Neutrophil (primary cell): Measurements from ENCODE around the gene SMU1.

Source experiments
- H3K27ac ChIP-seq: fragments of 200-600 bp; sonication (generic); 2 replicates; pipeline ENCODE4 v1.5.1; 2016; ENCODE audit warnings: mild to moderate bottlenecking, moderate library complexity
- H3K27me3 ChIP-seq: fragments of 200-600 bp; sonication (generic); 2 replicates; pipeline ENCODE4 v1.6.0; 2016; ENCODE audit warnings: mild to moderate bottlenecking
- H3K36me3 ChIP-seq: fragments of 200-600 bp; sonication (generic); 2 replicates; pipeline ENCODE4 v1.5.1; 2017
- H3K4me1 ChIP-seq, 2 experiments: fragments of 200-600 bp in 1 of 2; sonication (generic) in 1 of 2; 1 replicate in 1 of 2; 2 replicates in 1 of 2; pipeline versions ENCODE4 v1.5.1 to v1.6.1; 2013 to 2016; ENCODE audit warnings: low read depth in 1 of 2, low read length in 1 of 2, mild to moderate bottlenecking in 1 of 2, moderate library complexity in 1 of 2; ENCODE audit not compliant: control insufficient read depth in 1 of 2, insufficient read depth in 1 of 2
- H3K4me3 ChIP-seq, 2 experiments: fragments of 200-600 bp in 1 of 2; sonication (generic) in 1 of 2; 1 replicate in 1 of 2; 2 replicates in 1 of 2; pipeline ENCODE4 v1.5.1; 2013 to 2016; ENCODE audit warnings: low read depth in 1 of 2, low read length in 1 of 2, mild to moderate bottlenecking in 1 of 2, moderate library complexity in 1 of 2
- H3K9me3 ChIP-seq: fragments of 200-600 bp; sonication (generic); 2 replicates; pipeline ENCODE4 v1.5.1; 2016
- TF ChIP-seq, protein P1 (sequence below): fragments of 200-600 bp; sonication (generic); IDR thresholded peaks from 2 replicates; pipeline ENCODE4 v1.5.1; 2016; ENCODE audit warnings: antibody characterized with exemption

SMU1 gene

DNA sequence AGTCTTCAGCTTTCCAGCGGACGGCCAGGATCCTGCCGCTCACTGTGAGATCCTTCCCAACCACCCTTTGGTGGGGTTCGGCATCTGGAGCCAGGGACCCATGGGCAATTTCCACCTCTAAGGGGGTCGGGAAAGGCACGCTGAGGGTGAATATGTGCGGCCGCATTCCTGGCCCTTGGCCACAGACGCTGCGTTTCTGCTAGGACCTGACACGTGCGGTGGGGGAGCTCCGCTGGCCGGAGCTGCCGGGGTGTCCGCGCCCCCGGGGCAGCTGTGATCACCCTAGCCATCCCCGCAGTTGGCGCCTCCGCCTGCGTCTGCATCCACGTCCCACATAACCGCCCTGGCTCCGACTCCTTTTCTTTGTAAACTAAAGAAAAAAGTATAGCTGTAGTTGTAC, 56.7 kb downstream of the SMU1 start:
- Histone ChIP-seq H3K4me3 (no peak overlapping the region), H3K9me3 (no peaks in the 10 kb centered on the region), H3K27me3 (no peaks in the 10 kb centered on the region), H3K4me1 (peaks cover 10 to 11% of the 10 kb centered on the region in 2 experiments), H3K36me3 (no peaks in the 10 kb centered on the region), H3K27ac (no peak overlapping the region)
- TF ChIP-seq, protein P1, sequence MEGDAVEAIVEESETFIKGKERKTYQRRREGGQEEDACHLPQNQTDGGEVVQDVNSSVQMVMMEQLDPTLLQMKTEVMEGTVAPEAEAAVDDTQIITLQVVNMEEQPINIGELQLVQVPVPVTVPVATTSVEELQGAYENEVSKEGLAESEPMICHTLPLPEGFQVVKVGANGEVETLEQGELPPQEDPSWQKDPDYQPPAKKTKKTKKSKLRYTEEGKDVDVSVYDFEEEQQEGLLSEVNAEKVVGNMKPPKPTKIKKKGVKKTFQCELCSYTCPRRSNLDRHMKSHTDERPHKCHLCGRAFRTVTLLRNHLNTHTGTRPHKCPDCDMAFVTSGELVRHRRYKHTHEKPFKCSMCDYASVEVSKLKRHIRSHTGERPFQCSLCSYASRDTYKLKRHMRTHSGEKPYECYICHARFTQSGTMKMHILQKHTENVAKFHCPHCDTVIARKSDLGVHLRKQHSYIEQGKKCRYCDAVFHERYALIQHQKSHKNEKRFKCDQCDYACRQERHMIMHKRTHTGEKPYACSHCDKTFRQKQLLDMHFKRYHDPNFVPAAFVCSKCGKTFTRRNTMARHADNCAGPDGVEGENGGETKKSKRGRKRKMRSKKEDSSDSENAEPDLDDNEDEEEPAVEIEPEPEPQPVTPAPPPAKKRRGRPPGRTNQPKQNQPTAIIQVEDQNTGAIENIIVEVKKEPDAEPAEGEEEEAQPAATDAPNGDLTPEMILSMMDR, result no peak

DNA sequence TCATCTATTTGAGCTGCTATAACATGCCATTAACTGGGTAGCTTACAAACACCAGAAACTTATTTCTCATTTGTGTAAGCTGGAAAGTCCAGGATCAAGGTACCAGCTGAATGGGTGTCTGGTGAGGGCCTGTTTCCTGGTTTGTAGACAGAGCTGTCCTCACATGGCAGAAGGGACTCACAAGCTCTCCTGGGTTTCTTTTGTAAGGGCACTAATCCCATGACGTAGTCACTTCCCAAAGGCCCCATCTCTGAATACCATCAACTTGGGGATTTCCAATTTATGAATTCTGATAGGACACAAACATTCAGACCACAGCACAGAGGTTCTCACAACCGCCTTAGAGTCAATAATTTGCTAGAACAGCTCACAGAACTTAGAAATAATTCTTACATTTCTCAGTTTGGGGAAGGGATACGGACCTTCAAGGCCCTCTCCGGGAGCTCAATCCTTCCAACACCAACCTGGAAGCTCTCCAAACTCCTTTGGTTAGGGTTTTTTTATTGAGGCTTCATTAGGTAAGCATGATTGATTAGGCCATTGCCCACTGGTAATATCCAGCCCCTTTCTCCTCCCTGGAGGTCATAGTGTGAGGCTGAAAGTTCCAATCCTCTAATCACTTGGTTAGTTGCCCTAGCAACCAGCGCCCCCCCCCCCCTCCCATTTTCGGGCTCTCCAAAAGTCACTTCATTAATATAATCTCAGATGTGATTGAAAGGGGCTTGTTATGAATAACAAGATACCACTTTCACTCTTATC, 59.0 kb downstream of the SMU1 start:
- Histone ChIP-seq H3K4me1 (no peaks in the 10 kb centered on the region), H3K27ac (no peak overlapping the region), H3K36me3 (no peaks in the 10 kb centered on the region), H3K27me3 (no peaks in the 10 kb centered on the region), H3K9me3 (no peaks in the 10 kb centered on the region), H3K4me3 (no peak overlapping the region)
- TF ChIP-seq, protein P1, result no peak

DNA sequence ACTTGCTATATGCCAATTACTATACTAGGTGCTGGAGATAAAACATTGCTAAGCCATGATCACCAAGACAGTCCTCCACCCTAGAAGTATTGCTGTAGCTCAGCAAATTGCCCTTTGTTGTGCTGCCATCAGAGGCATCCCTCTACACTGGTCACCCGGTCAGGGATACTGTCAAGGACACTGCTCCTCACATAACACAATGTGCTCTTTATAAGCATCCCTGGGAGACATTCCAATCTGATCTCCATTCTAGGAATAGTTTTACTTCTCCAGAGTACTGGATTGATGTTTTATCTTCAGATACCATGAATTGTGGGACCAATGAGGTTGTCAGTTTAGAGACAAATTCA, 61.8 kb downstream of the SMU1 start:
- H3K9me3 ChIP-seq, result no peaks in the 10 kb centered on the region
- TF ChIP-seq, protein P1, result no peak
- H3K27ac ChIP-seq, result no peak overlapping the region
- no peaks in the 10 kb centered on the region for H3K27me3 ChIP-seq
- H3K4me3 ChIP-seq, result no peak overlapping the region
- H3K4me1 ChIP-seq, result peaks cover 0 to 4% of the 10 kb centered on the region in 2 experiments
- H3K36me3 ChIP-seq, result no peaks in the 10 kb centered on the region

DNA sequence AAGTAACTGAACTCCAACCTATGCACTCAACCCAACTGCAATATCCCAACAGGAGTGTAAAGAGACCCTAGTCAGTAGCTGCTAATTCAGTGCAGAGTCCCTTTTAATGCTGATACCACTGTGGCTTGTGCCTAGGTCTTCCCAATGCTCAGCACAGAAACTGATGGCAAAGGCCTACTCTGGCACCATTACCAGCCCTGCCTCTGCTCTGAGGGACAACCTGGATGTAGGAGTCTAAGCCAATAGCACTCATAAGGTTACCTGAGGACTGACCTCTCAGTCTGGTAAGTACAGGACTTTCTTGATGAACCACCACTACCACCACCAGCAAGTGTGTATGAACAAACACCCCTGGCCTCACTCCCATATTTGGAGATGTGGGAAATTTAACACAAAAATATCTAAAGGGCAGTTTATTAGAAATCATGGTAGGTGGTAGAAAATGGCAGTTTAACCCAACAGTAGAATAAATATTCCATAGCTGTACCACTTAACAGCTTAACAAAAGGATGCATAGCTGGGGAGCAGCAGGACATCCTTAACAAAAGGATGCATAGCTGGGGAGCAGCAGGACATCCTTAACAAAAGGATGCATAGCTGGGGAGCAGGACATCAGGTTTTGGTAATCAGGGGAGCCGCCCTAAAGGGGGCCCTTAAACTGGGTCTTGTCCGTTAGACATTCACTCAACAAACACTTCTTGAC, 62.4 kb downstream of the SMU1 start:
- Histone ChIP-seq H3K36me3 (no peaks in the 10 kb centered on the region), H3K27ac (no peak overlapping the region), H3K9me3 (no peaks in the 10 kb centered on the region), H3K27me3 (no peaks in the 10 kb centered on the region), H3K4me3 (no peak overlapping the region), H3K4me1 (peaks cover 0 to 4% of the 10 kb centered on the region in 2 experiments)
- TF ChIP-seq, protein P1, result no peak

DNA sequence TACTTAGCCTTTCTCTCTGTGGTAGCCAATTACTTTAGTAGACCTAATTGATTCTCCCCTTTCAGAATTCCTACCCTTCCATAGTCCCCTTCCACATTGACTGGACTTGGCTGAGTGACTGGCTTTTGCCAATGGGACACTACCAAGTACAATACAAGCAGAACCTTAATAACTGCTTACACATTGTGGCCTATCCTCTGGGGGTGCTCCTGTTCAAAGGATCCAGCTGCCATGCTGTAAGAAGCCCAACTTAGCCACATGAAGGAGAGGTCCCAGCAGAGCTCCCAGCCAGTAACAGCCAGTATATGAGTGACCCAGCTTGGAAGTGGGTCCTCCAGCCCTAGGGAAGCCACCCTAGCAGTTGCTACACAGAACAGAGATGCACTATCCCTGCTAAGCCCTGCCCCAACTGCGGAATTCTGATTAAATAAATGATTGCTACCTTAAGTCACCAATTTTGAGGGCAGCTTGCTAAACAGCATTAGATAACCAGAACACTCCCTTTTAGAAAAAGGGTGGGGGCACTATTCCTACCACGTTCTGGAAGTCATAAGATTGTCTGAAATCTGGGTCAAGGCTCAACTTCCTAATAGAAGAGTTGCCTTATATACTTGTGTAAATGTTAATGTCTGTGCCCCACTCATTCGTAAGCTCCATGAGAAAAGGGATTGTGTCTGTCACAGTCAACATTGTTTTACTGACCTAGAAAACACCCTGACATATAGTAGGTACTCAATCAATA, 64.0 kb downstream of the SMU1 start:
- Histone ChIP-seq H3K27me3 (no peaks in the 10 kb centered on the region), H3K36me3 (no peaks in the 10 kb centered on the region), H3K27ac (no peak overlapping the region), H3K4me1 (peaks cover 0 to 4% of the 10 kb centered on the region in 2 experiments), H3K4me3 (no peak overlapping the region), H3K9me3 (no peaks in the 10 kb centered on the region)
- TF ChIP-seq, protein P1, result no peak
